NOMO-1 treated with dmso at 0.1 percent for 144 hours (cell line): ENCODE measurements around the gene FHAD1.

ENCODE experiments used
- DNase-seq: peaks from one replicate; lab custom pipeline; 2025; ENCODE audit not compliant: unreplicated experiment; lab: John Stamatoyannopoulos, UW

FHAD1 gene

GRCh38 chr1:15245593-15246360, 1.2 kb upstream of the FHAD1 start:
- no peak for DNase-seq

GRCh38 chr1:15248216-15248615, 1.2 kb downstream of the FHAD1 start:
- no peak for DNase-seq

- DNase-seq: no peak
Measured at GRCh38 chr1:15249081-15249480, 2.1 kb downstream of the FHAD1 start.

- DNase-seq: no peak
Measured at GRCh38 chr1:15251857-15252835, 5.1 kb downstream of the FHAD1 start.

GRCh38 chr1:15254559-15254958, 7.5 kb downstream of the FHAD1 start:
- DNase-seq: no peak

- DNase-seq: no peak
Measured at GRCh38 chr1:15255582-15256149, 8.6 kb downstream of the FHAD1 start.

GRCh38 chr1:15256584-15256983, 9.6 kb downstream of the FHAD1 start:
- DNase-seq: no peak

- DNase-seq: no peak
Measured at GRCh38 chr1:15257309-15257708, 10.3 kb downstream of the FHAD1 start.

- DNase-seq: no peak
Measured at GRCh38 chr1:15258833-15259621, 12.0 kb downstream of the FHAD1 start.

GRCh38 chr1:15259622-15260007, 12.6 kb downstream of the FHAD1 start:
- DNase-seq: no peak

GRCh38 chr1:15260418-15261154, 13.6 kb downstream of the FHAD1 start:
- no peak for DNase-seq

GRCh38 chr1:15261155-15262002, 14.4 kb downstream of the FHAD1 start:
- no peak for DNase-seq

- no peak for DNase-seq
Measured at GRCh38 chr1:15262003-15262377, 15.0 kb downstream of the FHAD1 start.

GRCh38 chr1:15262706-15263105, 15.7 kb downstream of the FHAD1 start:
- no peak for DNase-seq

GRCh38 chr1:15264769-15265168, 17.7 kb downstream of the FHAD1 start:
- DNase-seq: no peak

GRCh38 chr1:15271196-15271595, 24.2 kb downstream of the FHAD1 start:
- DNase-seq: no peak

- peak; percentile 59 for DNase-seq
Measured at GRCh38 chr1:15272009-15272781, 25.2 kb downstream of the FHAD1 start.

GRCh38 chr1:15272782-15273127, 25.7 kb downstream of the FHAD1 start:
- no peak for DNase-seq

GRCh38 chr1:15273274-15273673, 26.3 kb downstream of the FHAD1 start:
- no peak for DNase-seq
